ENCODE results near the gene NCR3LG1. TPM values are rescaled to one million over a fixed set of nuclear protein-coding genes. Genes with fewer than 3 reads are reported as not detected.

The NCR3LG1 gene
- total RNA-seq, 2 experiments from 2014 or later = 0.69 to 0.82 TPM

DNA sequence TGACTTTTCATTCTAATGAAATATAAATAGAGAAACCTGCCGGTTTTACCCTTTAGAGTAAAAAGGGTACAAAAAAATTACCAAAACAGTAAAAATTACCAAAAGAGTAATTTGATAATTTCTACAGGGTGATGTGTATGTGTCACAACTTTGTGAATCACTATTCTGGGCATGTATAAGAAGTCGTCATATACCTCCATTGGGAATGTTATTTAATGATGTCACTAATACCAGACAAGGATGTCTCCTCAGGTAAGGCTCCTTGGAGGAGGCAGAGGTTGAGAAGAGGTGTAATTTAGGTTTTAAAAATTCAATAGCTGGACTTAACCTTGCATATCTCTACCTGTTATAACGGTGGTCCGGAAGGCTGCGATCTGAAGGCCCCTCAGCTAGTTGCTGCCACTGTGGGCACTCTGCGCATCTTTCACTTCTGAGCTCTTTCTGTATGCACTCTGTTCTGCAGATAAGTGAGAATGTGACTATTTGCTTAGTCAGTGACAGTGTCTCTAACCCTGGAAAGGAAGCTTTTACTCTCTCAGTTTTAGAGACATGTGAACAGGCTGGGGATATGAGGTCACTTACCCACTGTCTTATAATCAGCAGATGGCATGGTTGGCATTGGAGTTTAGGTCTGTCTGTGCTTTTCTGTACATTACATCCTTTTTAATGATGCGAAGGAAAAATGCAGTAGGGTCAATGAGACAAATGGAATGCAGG, 987 bp upstream of the NCR3LG1 start:
- POLR2A ChIA-PET = interaction anchor here (0.9 kb wide), 1 partner anchor 273 kb away, joined by 3 read pairs; no protein-coding TSS in a partner anchor

DNA sequence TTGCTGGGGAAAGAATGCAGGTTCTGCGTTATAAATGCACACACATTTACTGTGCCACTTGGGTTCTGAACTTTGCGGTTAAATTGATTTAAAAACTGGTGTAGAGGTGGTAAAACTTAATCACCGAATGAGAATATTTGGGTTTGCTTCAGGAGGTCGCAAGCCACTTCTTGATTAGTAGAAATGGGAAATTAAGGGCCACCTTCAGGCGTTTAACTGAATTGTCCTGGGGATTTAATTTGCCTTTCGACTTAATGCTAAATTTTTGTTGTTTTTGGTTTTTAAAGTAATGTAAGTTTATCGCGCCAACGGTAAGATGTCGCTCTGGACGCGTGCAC, 459 bp upstream of the NCR3LG1 start:
- Mint-ChIP-seq H3K4me1 (ENCODE audit: low read depth) (peaks cover 33% of the 10 kb centered on the region), H3K36me3 (no peaks in the 10 kb centered on the region), H3K4me3 (peak overlapping the region; percentile 79), H3K27me3 (peaks cover 16% of the 10 kb centered on the region), H3K9me3 (no peaks in the 10 kb centered on the region), H3K27ac (peak overlapping the region; percentile 25)
- ChIA-PET POLR2A (interaction anchor here (0.9 kb wide), 1 partner anchor 273 kb away, joined by 3 read pairs; no protein-coding TSS in a partner anchor), CTCF (interaction anchor here (1.1 to 1.2 kb wide), 2 partner anchors 36 to 121 kb away, joined by 3 to 6 read pairs; no protein-coding TSS in a partner anchor)
- intact Hi-C loops (cut with micrococcal nuclease) = loop anchor here (1.0 to 10.0 kb wide), 5 partner anchors 53 to 664 kb away; partner anchors contain the start of genes C11orf58 and SERGEF
- DNase-seq = no peak

More for the DNA sequence above, 987 bp upstream of the NCR3LG1 start:
- peak overlapping the region; percentile 79 for H3K4me3 Mint-ChIP-seq
- intact Hi-C loops (cut with micrococcal nuclease) = loop anchor here (1.0 to 10.0 kb wide), 5 partner anchors 52 to 664 kb away; partner anchors contain the start of genes C11orf58 and SERGEF
- no peaks in the 10 kb centered on the region for H3K9me3 Mint-ChIP-seq
- no peak for DNase-seq
- no peaks in the 10 kb centered on the region for H3K36me3 Mint-ChIP-seq
- H3K27me3 Mint-ChIP-seq = peaks cover 16% of the 10 kb centered on the region
- peak overlapping the region; percentile 25 for H3K27ac Mint-ChIP-seq
- peaks cover 33% of the 10 kb centered on the region for H3K4me1 Mint-ChIP-seq (ENCODE audit: low read depth)
- CTCF ChIA-PET = interaction anchor here (0.6 to 1.2 kb wide), 3 partner anchors 36 to 204 kb away, joined by 3 to 6 read pairs (median 5); no protein-coding TSS in a partner anchor

DNA sequence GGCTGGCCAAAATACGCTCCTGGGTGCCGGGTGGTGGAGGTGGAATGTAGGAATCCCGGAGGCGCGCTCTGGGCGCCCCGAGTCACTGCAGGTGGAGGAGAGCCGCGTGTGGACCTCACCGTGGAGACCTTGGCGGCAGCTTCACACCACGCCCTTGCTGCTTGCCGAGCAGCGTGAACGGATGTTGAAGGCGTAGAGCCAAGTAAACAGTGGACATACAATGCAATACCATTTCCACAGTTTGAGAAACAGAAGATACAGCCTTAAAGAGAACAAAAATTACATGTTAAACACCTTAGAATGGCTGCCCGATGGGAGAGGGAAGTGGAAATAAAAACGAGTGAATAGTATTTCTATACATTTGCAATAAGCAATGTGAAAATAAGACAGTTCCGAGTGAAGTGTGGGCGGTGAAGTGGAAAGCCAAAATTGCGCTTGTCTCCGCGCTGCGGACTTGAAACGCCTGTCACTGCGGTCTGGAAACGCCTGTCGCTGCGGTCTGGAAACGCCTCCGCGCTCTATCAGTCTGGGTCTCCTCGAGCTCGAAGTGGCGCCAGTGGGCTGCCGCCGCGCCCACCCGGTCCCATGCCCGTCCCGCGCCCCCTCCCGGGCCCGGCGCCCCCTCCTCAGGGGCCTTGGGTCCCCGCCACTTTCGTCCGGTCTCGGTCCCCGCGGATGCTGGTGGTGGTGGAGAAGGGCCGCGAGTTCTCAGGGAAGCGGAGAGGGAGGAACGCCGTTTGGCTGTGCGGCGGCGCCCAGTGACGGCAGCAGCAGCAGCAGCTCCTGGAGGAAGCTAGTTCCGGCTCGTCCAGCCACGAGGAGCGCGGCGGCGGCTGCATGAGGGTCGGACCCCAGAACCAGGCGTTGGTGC, 1.6 kb downstream of the NCR3LG1 start:
- peaks cover 33% of the 10 kb centered on the region for H3K4me1 Mint-ChIP-seq (ENCODE audit: low read depth)
- peak overlapping the region; percentile 79 for H3K4me3 Mint-ChIP-seq
- H3K27ac Mint-ChIP-seq = no peak overlapping the region
- intact Hi-C loops (cut with micrococcal nuclease) = loop anchor here (1.0 to 10.0 kb wide), 3 partner anchors 276 to 662 kb away; partner anchors contain the start of genes C11orf58, RPS13 and SERGEF
- ChIA-PET POLR2A (interaction anchor here (0.6 to 1.6 kb wide), 2 partner anchors 55 to 276 kb away, joined by 3 to 4 read pairs; partner anchors contain the start of gene RPS13), CTCF (interaction anchor here (0.6 to 3.4 kb wide), 13 partner anchors 8 to 151 kb away, joined by 3 to 15 read pairs (median 5); partner anchors contain the start of gene KCNJ11)
- H3K9me3 Mint-ChIP-seq = no peaks in the 10 kb centered on the region
- H3K36me3 Mint-ChIP-seq = no peaks in the 10 kb centered on the region
- DNase-seq = peak; percentile 72
- peaks cover 16% of the 10 kb centered on the region for H3K27me3 Mint-ChIP-seq

DNA sequence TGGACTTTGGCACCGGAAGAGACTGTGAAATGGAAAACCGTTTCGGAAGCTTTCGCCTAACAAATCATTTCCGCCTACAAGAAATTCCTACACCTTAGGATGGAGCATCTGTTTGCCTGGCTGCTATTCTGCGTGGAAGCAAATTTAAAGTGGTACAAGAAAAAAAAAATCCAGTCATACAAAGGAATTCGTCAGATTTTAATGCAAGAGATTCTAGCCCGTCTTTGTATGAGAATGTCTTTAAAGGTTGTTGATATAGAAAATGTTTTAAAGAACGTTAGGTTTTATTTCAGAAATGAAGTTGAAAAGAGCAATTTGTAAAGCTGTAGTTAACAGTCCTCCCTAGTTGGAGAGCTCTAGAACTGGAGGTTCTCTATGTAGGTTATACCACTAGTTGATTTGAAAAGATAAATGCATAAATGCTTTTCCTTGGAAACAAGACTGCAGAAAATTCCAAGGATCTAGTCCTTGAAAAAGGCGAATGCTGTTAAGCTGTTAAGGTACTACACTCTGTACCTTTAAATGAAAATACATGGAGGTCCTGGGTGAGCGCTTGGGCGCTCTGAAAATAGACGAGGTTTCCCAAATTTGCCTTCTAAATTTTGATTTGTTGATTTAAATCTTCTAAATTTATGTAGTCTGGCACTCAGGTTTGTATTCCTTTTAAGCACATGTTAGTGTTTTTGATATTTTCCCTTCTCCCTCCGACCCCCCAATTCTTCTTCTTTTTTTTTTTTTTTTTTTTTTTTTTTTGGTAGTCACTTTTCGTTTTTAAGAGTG, 2.4 kb downstream of the NCR3LG1 start:
- Mint-ChIP-seq H3K4me3 (peak overlapping the region; percentile 79), H3K4me1 (ENCODE audit: low read depth) (peaks cover 33% of the 10 kb centered on the region), H3K9me3 (peaks cover under 1% of the 10 kb centered on the region), H3K36me3 (peaks cover 2% of the 10 kb centered on the region), H3K27ac (no peak overlapping the region), H3K27me3 (peaks cover 16% of the 10 kb centered on the region)
- no peak for DNase-seq
- ChIA-PET CTCF (interaction anchor here (0.6 to 3.4 kb wide), 15 partner anchors 9 to 174 kb away, joined by 3 to 15 read pairs (median 5); partner anchors contain the start of gene KCNJ11), POLR2A (interaction anchor here (0.6 to 1.6 kb wide), 2 partner anchors 56 to 276 kb away, joined by 3 to 4 read pairs; partner anchors contain the start of gene RPS13)
- intact Hi-C loops (cut with micrococcal nuclease) = loop anchor here (1.0 to 10.0 kb wide), 6 partner anchors 77 to 661 kb away; partner anchors contain the start of genes C11orf58, RPS13 and SERGEF

DNA sequence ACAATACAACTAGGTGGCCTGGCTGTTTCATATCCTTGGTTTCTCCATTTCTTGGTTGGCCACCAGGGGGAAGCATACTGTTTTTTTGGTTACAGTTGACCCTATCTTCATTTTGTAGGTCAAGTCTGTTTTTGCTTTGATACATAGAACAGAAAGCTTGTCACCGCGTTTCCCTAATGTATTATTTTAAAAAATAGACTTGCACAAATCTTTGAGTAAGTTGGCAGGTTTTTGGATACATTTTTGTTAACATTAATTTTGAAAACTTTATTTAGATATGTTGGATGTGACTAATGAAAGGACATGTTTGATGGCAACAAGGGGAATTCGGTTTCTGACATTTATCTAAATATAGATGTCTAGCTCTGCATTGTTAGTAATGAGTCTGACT, 3.0 kb downstream of the NCR3LG1 start:
- H3K36me3 Mint-ChIP-seq = peaks cover 5% of the 10 kb centered on the region
- H3K9me3 Mint-ChIP-seq = peaks cover 2% of the 10 kb centered on the region
- intact Hi-C loops (cut with micrococcal nuclease) = loop anchor here (1.0 to 10.0 kb wide), 5 partner anchors 77 to 660 kb away; partner anchors contain the start of genes C11orf58 and SERGEF
- H3K27me3 Mint-ChIP-seq = peaks cover 16% of the 10 kb centered on the region
- H3K4me1 Mint-ChIP-seq (ENCODE audit: low read depth) = peaks cover 33% of the 10 kb centered on the region
- no peak overlapping the region for H3K27ac Mint-ChIP-seq
- peak; percentile 70 for DNase-seq
- CTCF ChIA-PET = interaction anchor here (0.6 to 3.4 kb wide), 11 partner anchors 10 to 173 kb away, joined by 3 to 11 read pairs (median 5); partner anchors contain the start of gene KCNJ11
- H3K4me3 Mint-ChIP-seq = peak overlapping the region; percentile 2
- POLR2A ChIA-PET = no interaction called here

DNA sequence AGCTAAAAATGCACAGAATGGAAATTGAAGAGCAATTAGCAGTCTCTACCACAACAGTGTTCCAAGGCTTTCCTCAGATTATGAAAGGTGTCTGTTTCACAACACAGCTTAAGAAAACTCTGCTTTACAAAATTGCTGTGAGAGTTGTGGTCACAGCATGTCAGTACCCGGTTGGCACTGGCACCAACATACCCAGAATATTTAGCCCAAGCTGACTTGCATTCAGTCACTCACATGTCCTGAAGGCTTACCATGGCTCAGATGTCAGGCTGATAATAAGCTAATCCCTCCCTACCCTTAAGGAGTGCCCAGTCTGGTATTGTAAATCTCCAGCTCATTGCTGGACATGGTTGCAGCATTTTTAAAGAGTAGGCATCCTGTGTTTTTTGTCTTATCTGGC, 14.9 kb downstream of the NCR3LG1 start:
- CTCF ChIA-PET = interaction anchor here (0.8 to 2.0 kb wide), 5 partner anchors 12 to 161 kb away, joined by 3 to 11 read pairs (median 3); no protein-coding TSS in a partner anchor

DNA sequence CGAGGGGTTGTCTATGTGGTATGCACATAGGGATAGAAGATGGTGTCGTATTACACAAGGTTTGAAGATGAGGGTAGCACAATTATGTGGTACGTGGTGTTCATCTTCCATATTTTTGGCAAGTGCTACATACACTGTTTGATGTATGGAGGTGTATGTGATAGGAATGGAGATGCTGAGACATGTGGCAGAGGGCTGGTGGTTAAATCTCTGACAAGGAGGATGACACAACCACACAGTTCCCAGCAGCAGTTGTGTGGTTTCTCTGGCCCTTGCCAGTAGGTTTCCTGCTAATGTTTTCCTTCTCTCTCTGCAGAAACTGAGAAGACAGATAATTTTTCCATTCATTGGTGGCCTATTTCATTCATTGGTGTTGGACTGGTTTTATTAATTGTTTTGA, 17.0 kb downstream of the NCR3LG1 start:
- intact Hi-C loops (cut with micrococcal nuclease) = no loop called here
- H3K36me3 Mint-ChIP-seq = peaks cover 54% of the 10 kb centered on the region
- H3K4me3 Mint-ChIP-seq = no peak overlapping the region
- peaks cover 42% of the 10 kb centered on the region for H3K9me3 Mint-ChIP-seq
- DNase-seq = no peak
- no peak overlapping the region for H3K27ac Mint-ChIP-seq
- CTCF ChIA-PET = no interaction called here
- POLR2A ChIA-PET = no interaction called here
- no peaks in the 10 kb centered on the region for H3K4me1 Mint-ChIP-seq (ENCODE audit: low read depth)
- no peaks in the 10 kb centered on the region for H3K27me3 Mint-ChIP-seq

More for the DNA sequence above, 14.9 kb downstream of the NCR3LG1 start:
- POLR2A ChIA-PET = no interaction called here
- no peaks in the 10 kb centered on the region for H3K4me1 Mint-ChIP-seq (ENCODE audit: low read depth)
- H3K27ac Mint-ChIP-seq = no peak overlapping the region
- intact Hi-C loops (cut with micrococcal nuclease) = no loop called here
- no peaks in the 10 kb centered on the region for H3K27me3 Mint-ChIP-seq
- DNase-seq = no peak
- H3K9me3 Mint-ChIP-seq = peaks cover 25% of the 10 kb centered on the region
- no peak overlapping the region for H3K4me3 Mint-ChIP-seq
- H3K36me3 Mint-ChIP-seq = peaks cover 34% of the 10 kb centered on the region

DNA sequence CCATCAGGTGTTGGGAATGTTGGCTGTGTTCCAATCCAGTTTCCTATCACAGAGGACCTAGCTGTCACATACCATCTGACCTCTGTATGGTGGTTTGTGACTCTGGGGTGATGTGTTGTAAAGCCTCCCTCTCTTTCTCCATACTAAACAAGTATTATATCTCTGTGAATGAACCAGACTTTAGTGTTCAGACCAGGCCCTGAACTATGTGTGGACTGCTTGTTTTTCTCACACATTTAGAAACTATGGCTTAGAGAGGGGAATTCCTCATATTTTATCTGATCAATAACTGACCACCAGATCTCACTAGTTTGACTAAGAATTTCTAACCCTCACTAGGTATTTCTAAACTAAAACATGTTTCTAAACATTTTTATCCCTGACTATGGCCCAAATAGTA, 17.5 kb downstream of the NCR3LG1 start:
- Mint-ChIP-seq H3K4me1 (ENCODE audit: low read depth) (no peaks in the 10 kb centered on the region), H3K9me3 (peaks cover 42% of the 10 kb centered on the region), H3K36me3 (peaks cover 56% of the 10 kb centered on the region), H3K4me3 (no peak overlapping the region), H3K27me3 (no peaks in the 10 kb centered on the region), H3K27ac (no peak overlapping the region)
- ChIA-PET POLR2A (no interaction called here), CTCF (no interaction called here)
- intact Hi-C loops (cut with micrococcal nuclease) = no loop called here
- no peak for DNase-seq

DNA sequence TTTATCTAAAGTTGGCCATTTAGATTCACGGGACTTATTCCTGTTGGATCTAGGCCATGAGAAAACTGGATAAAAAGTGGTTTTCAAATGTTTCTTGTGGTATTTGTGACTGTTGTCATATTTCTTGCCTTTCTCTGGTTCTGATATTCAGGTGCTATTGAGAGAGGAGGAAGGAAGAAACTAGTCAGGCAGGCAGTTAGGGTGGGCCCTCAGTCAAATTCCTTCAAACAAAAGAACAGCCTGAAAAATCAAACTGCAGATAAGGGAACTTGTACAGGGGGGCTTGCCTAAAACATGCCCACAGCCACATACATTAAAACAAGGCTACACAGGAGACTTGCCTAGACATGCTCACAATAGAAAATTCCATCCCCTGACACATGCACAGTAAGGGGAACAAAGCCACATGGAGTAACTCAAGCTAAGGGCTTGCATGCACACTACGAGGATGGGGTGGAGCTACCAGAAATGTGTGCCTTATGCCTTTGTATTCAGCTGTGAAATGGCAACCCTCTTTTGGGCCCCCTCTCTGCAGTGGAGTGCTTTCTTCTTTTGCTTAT, 18.2 kb downstream of the NCR3LG1 start:
- no peak for DNase-seq
- no peaks in the 10 kb centered on the region for H3K27me3 Mint-ChIP-seq
- peaks cover 42% of the 10 kb centered on the region for H3K9me3 Mint-ChIP-seq
- intact Hi-C loops (cut with micrococcal nuclease) = no loop called here
- CTCF ChIA-PET = interaction anchor here (1.5 kb wide), 1 partner anchor 140 kb away, joined by 3 read pairs; no protein-coding TSS in a partner anchor
- no peak overlapping the region for H3K4me3 Mint-ChIP-seq
- H3K27ac Mint-ChIP-seq = no peak overlapping the region
- H3K36me3 Mint-ChIP-seq = peaks cover 59% of the 10 kb centered on the region
- no peaks in the 10 kb centered on the region for H3K4me1 Mint-ChIP-seq (ENCODE audit: low read depth)
- POLR2A ChIA-PET = no interaction called here

DNA sequence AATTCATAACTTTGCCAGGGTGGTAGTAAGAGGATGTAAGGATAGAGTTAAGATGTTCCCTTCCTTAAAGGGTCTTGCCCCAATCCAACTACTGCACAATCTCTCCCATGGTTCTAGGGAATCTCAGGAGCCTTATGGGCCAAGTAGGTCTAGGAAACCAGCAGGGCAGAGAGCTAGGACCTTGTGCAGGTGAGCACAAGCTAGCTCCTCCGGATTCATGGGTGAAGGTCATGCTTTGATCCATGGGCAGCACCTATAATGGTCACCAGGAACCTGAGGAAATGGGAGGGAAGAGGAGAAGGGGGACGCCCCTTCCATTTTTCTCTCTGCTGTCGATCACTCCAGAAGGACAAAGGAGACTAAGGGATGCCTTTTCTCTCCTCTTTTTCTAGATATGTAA, 20.0 kb downstream of the NCR3LG1 start:
- POLR2A ChIA-PET = interaction anchor here (0.5 kb wide), 1 partner anchor 80 kb away, joined by 3 read pairs; no protein-coding TSS in a partner anchor
- peaks cover 59% of the 10 kb centered on the region for H3K36me3 Mint-ChIP-seq
- H3K4me1 Mint-ChIP-seq (ENCODE audit: low read depth) = no peaks in the 10 kb centered on the region

More for the DNA sequence above, 20.0 kb downstream of the NCR3LG1 start:
- H3K4me3 Mint-ChIP-seq = no peak overlapping the region
- intact Hi-C loops (cut with micrococcal nuclease) = no loop called here
- CTCF ChIA-PET = interaction anchor here (1.7 kb wide), 1 partner anchor 12 kb away, joined by 5 read pairs; no protein-coding TSS in a partner anchor
- H3K27me3 Mint-ChIP-seq = no peaks in the 10 kb centered on the region
- peaks cover 42% of the 10 kb centered on the region for H3K9me3 Mint-ChIP-seq
- DNase-seq = no peak
- H3K27ac Mint-ChIP-seq = no peak overlapping the region
